GM18498 (cell line): Measurements from ENCODE around the gene TMEM38B.
"Not testable (repeated sequence)": the region's sequence is repeated elsewhere in the genome, so short reads cannot be mapped to it uniquely, and the experiment has no call there.

Experiments
- ATAC-seq: cut with Tn5 transposase; IDR thresholded peaks from one replicate; pipeline ENCODE4 v1.9.1; 2021; ENCODE audit warnings: mild to moderate bottlenecking, moderate library complexity; ENCODE audit not compliant: unreplicated experiment

Gene TMEM38B

DNA sequence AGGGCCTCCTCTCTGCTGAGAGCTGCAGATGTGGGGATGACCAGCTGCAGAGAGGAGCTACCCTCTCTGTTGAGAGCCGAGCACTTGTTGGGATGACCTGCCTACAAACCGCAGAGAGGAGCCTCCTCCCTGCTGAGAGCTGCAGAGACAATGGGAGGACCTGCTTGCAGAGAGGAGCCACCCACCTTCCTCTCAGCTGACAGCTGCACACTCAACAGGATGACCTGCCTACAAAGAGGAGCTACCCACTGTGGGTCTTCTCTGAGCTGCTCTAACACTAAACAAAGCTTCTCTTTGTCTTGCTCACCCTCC is 19.6 kb downstream of the TMEM38B start:
- no peak for ATAC-seq

GRCh38 chr9:105716146-105716545 is 21.8 kb downstream of the TMEM38B start:
- ATAC-seq, result no peak

- ATAC-seq, result no peak
Observed at GRCh38 chr9:105722099-105722498, 27.8 kb downstream of the TMEM38B start.

- no peak for ATAC-seq
Observed at GRCh38 chr9:105725370-105725769, 31.0 kb downstream of the TMEM38B start.

GRCh38 chr9:105728230-105728629 is 33.9 kb downstream of the TMEM38B start:
- not testable (repeated sequence) for ATAC-seq

DNA sequence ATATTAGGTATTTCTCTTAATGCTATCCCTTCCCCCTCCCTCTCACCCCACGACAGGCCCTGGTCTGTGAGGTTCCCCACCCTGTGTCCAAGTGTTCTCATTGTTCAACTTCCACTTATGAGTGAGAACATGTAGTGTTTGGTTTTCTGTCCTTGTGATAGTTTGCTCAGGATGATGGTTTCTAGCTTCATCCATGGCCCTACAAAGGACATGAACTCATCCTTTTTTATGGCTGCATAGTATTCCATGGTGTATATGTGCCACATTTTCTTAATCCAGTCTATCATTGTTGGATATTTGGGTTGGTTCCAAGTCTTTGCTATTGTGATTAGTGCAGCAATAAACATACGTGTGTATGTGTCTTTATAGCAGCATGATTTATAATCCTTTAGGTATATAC is 37.1 kb downstream of the TMEM38B start:
- ATAC-seq, result not testable (repeated sequence)

DNA sequence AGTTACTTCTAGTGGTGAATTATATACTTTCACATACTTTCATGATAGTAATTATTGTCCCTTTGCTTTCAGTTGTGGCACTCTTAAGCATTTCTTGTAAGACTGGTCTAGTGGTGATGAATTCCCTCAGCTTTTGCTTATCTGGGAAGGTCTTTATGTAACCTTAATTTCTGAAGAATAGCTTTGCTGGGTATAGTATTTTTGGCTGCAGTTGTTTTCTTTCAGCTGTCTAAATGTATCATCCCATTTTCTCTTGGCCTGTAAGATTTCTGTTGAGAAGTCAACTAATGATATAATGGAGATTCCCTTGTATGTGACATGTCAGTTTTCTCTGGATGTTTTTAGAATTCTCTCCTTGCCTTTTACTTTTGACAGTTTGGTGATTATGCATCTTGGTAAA is 41.0 kb downstream of the TMEM38B start:
- ATAC-seq, result no peak

DNA sequence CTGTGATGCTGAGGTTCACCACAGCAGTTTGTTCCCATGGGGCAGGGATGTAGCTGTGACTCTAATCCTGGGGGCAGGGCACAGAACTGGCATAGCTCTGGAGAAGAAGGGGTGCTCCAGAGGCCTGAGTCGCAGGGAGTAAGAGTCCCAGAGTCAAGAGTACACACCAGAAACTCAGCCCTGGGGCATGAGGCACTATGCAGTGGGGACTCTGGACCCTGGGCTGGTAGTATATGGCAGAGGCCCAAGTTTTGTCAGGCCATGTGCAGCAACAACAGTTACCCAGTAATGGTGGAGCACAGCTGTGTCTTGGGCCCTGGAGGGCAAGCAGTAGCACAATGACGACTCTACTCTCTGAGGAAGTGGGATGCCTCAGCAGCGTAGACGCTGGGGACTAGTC is 42.9 kb downstream of the TMEM38B start:
- ATAC-seq, result no peak

DNA sequence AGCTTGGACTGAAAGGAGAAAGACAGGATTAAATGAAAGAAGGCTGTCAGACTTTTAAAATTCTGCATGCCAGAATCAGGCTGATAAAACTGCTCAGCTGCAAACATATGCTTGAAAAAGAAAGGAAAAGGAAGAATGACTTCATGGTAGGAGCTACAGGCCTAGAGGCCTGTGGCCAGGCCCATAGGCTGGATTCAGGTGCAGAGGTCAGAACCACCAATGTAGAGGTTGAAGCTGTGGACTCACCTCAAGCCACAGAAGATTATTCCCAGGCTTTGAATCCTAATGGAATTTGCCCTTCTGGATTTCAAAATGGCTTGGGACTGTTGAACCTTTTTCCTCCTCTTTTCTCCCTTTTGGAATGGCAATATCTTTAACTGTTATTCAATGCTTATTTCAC is 47.7 kb downstream of the TMEM38B start:
- ATAC-seq, result no peak

DNA sequence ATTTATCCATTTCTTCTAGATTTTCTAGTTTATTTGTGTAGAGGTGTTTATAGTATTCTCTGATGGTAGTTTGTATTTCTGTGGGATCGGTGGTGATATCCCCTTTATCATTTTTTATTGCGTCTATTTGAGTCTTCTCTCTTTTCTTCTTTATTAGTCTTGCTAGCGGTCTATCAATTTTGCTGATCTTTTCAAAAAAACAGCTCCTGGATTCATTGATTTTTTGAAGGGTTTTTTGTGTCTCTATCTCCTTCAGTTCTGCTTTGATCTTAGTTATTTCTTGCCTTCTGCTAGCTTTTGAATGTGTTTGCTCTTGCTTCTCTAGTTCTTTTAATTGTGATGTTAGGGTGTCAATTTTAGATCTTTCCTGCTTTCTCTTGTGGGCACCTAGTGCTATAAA is 53.0 kb downstream of the TMEM38B start:
- not testable (repeated sequence) for ATAC-seq

GRCh38 chr9:105751761-105752160 is 57.4 kb downstream of the TMEM38B start:
- ATAC-seq, result no peak

DNA sequence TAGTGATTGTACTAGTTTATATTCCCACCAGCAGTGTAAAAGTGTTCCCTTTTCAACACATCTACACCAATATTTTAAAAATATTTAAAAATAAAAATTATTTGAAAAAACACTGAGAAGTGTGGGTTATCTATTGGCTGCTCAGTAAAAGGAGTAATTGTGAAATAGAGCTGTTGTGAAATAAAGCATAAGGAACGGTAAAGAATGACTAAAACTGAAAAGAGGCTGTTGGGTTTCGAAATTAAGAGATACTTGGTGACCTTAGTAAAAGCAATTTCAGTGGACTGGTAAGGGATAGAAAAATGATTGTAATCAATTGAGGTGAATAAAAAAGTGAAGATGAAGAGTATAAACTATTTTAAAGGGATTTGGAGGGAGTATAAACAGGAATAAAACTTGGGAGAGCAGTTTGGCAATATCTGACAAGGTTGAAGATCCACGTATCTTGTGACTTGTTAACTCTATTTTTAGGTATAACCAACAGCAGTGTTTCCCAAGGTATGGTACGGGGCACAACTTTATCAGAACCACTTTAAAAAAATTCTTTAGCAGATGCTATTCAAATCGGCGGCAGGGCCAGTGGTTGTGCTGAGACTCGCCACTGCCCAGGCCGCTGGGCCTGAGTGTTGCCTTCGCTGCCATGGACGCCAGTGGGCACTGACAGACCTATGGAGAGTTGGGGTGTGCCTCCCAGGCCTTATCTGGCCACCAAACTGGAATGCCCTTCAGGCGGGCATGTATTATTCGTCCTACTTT is 63.3 kb downstream of the TMEM38B start:
- ATAC-seq, result no peak

- no peak for ATAC-seq
Observed at GRCh38 chr9:105760053-105760452, 65.7 kb downstream of the TMEM38B start.

GRCh38 chr9:105782561-105783494 is 88.5 kb downstream of the TMEM38B start:
- not testable (repeated sequence) for ATAC-seq

DNA sequence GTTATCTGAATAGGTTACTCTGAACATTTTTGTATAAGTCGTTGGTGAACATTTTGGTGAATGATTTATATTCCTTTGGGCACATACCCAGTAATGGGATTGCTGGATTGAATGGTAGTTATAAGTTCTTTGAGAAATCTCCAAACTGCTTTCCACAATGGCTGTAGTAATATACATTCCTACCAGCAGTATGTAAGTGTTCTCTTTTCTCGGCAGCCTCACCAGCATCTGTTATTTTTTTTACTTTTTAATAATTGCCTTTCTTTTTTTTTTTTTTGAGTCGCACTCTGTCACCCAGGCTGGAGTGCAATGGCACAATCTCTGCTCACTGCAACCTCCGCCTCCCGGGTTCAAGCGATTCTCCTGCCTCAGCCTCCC is 89.1 kb downstream of the TMEM38B start:
- ATAC-seq, result not testable (repeated sequence)

DNA sequence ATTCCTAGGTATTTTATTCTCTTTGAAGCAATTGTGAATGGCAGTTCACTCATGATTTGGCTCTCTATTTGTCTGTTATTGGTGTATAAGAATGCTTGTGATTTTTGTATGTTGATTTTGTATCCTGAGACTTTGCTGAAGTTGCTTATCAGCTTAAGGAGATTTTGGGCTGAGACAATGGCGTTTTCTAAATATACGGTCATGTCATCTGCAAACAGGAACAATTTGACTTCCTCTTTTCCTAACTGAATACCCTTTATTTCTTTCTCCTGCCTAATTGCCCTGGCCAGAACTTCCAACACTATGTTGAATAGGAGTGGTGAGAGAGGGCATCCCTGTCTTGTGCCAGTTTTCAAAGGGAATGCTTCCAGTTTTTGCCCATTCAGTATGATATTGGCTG is 92.5 kb downstream of the TMEM38B start:
- not testable (repeated sequence) for ATAC-seq

- ATAC-seq, result no peak
Observed at GRCh38 chr9:105816202-105816744, 121.9 kb downstream of the TMEM38B start.

- ATAC-seq, result no peak
Observed at GRCh38 chr9:105816981-105817380, 122.6 kb downstream of the TMEM38B start.

DNA sequence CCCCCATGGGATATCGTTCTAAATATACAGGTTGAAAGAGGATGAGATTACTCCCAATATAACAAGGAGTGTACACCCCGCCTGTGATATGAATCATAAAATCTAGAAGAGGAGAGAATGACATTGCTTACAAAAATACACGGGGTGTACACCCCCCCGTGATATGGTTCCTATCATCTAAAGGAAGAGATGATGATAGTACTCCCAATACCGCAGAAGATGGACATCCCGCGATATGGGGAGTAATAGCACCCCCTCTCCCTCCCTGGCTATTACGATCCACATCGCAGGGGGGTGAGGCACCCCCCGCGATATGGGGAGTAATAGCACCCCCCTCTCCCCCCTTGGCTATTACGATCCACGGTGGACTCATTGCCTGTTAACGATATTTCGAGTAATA is 124.6 kb downstream of the TMEM38B start:
- no peak for ATAC-seq

- no peak for ATAC-seq
Observed at GRCh38 chr9:105822814-105823213, 128.5 kb downstream of the TMEM38B start.
